KOPT-K1 (cell line): Measurements from ENCODE around the gene TTLL10.

Experiments used
- H3K27ac ChIP-seq: fragments of 200-600 bp; sonication (generic); 2 replicates; pipeline ENCODE4 v1.5.1; 2016; ENCODE audit warnings: antibody characterized with exemption, mild to moderate bottlenecking, low read depth, low read length; ENCODE audit not compliant: poor library complexity, severe bottlenecking
- H3K36me3 ChIP-seq: fragments of 200-600 bp; sonication (generic); 2 replicates; pipeline ENCODE4 v1.5.1; 2017; ENCODE audit warnings: antibody characterized with exemption, mild to moderate bottlenecking, low read length, moderate library complexity; ENCODE audit not compliant: insufficient read depth
- H3K9me3 ChIP-seq: fragments of 200-600 bp; sonication (generic); 2 replicates; pipeline ENCODE4 v1.5.1; 2017; ENCODE audit warnings: antibody characterized with exemption, low read length, mild to moderate bottlenecking; ENCODE audit not compliant: insufficient read depth, poor library complexity, severe bottlenecking

The TTLL10 gene

DNA sequence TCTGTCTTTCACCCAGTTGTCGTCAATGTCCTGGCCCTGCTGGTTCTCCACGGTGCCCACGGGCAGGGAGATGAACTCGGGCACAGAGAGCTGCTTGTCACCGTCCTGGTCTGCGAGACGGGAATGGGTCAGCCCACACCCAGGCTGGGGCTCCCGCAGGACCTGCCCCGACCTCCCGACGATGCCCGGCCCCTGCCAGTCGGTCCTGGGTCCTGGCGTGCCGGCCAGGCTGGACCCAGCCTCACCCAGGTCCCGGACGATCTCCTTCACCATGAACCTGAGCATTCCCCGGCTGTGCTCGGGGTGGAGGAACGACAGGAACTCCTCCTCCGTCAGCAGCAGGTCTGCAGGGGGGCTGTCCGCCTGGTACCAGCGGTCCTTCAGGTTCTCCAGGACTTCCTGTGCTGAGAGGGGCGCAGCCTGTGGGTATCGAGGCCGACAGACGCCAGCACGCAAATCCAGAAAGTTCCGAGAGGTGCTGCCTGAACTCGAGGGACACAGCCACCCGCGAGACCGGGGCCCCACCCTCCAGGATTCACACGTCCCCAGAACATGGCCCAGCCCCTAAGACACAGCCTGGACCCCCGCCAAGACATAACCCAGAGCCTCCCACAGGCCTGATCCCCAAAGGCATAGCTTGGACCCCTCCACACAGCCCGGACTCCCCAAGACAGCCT is 45.0 kb downstream of the TTLL10 start:
- H3K36me3 ChIP-seq, result peaks cover 73% of the 10 kb centered on the region
- H3K27ac ChIP-seq, result no peak overlapping the region

DNA sequence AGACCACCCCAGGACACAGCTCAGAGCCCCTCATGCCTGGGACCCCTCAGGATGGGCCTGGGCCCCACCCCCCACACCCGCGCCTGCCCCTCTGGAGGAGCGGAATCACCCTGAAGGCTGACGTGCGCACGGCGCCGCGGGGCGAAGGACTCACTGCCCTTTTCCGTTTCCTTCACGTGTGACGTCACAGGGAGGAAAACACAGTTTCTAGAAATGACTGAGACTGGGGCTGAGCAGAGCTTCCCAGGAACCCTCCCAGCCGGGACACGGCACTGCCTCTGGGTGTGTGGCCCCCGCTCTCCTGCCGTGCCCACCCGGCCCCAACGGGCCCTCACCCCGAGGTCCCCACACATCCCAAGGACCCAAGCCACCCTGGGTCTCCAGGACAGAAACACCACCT is 45.7 kb downstream of the TTLL10 start:
- Histone ChIP-seq H3K9me3 (no peaks in the 10 kb centered on the region), H3K27ac (no peak overlapping the region), H3K36me3 (peaks cover 80% of the 10 kb centered on the region)

More for the DNA sequence above, 45.0 kb downstream of the TTLL10 start:
- no peaks in the 10 kb centered on the region for H3K9me3 ChIP-seq

- Histone ChIP-seq H3K9me3 (no peaks in the 10 kb centered on the region), H3K27ac (no peak overlapping the region), H3K36me3 (peaks cover 88% of the 10 kb centered on the region)
These were observed 46.5 kb downstream of the TTLL10 start for GRCh38 chr1:1220197-1220596.

DNA sequence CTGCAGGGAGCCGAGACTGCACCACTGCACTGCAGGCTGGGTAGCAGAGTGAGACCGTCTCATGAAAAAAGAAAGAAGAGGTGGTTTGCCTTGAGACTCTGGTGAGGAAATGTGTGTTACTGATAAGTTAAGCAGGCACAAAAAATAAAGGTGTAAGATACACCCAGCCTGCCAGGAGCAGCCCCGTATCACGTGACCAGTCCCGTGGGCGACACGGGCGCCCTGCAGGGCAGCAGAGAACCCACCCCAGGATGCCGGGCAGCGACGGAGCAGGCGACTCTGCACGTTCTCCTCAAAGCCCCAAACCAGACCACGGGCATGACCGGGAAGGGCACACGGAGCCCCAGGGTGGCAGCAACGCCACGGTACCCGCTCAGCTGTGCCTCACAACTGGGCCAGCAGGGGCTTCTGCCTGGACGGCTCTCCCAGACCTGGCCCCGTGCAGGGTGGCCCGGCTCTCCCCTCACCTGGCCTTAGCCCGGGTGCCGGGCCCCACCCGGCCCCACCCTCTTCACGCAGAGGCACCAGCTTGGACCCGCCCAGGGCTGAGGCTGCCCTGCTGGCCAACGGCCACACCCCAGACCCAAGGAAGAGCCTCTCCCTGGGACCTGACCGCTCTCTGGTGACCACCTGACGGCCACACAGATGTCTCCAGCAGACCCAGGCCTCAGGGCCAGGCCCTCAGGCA is 48.4 kb downstream of the TTLL10 start:
- Histone ChIP-seq H3K9me3 (no peaks in the 10 kb centered on the region), H3K27ac (no peak overlapping the region), H3K36me3 (peaks cover 97% of the 10 kb centered on the region)

GRCh38 chr1:1222575-1223225 is 49.0 kb downstream of the TTLL10 start:
- Histone ChIP-seq H3K27ac (no peak overlapping the region), H3K36me3 (peaks cover 95% of the 10 kb centered on the region), H3K9me3 (no peaks in the 10 kb centered on the region)

DNA sequence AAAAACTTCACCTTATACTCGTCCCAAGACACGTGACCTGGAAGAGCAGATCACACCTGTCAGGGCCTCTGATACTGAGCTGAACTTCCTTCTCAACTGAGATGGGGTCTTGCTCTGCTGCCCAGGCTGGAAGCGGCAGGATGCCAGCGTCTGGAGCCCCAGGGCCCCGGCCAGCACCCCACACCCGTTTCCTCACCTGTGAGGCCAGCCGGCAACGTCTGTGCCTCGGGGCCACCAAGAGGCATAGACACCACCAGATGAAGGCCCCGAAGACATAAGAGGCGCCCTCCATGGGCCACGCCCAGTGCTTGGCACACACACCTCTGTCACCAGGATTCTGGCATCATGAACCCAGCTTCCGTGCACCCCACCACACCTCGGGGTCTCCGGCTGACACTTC is 49.6 kb downstream of the TTLL10 start:
- Histone ChIP-seq H3K9me3 (no peaks in the 10 kb centered on the region), H3K27ac (no peak overlapping the region), H3K36me3 (peaks cover 95% of the 10 kb centered on the region)

- Histone ChIP-seq H3K9me3 (no peaks in the 10 kb centered on the region), H3K27ac (no peak overlapping the region), H3K36me3 (peaks cover 95% of the 10 kb centered on the region)
These were observed 50.2 kb downstream of the TTLL10 start for GRCh38 chr1:1223891-1224290.

GRCh38 chr1:1225238-1225845 is 51.7 kb downstream of the TTLL10 start:
- Histone ChIP-seq H3K9me3 (no peaks in the 10 kb centered on the region), H3K36me3 (peaks cover 86% of the 10 kb centered on the region), H3K27ac (no peak overlapping the region)

- H3K36me3 ChIP-seq, result peaks cover 80% of the 10 kb centered on the region
- H3K27ac ChIP-seq, result no peak overlapping the region
- H3K9me3 ChIP-seq, result no peaks in the 10 kb centered on the region
These were observed 52.2 kb downstream of the TTLL10 start for GRCh38 chr1:1225913-1226312.

DNA sequence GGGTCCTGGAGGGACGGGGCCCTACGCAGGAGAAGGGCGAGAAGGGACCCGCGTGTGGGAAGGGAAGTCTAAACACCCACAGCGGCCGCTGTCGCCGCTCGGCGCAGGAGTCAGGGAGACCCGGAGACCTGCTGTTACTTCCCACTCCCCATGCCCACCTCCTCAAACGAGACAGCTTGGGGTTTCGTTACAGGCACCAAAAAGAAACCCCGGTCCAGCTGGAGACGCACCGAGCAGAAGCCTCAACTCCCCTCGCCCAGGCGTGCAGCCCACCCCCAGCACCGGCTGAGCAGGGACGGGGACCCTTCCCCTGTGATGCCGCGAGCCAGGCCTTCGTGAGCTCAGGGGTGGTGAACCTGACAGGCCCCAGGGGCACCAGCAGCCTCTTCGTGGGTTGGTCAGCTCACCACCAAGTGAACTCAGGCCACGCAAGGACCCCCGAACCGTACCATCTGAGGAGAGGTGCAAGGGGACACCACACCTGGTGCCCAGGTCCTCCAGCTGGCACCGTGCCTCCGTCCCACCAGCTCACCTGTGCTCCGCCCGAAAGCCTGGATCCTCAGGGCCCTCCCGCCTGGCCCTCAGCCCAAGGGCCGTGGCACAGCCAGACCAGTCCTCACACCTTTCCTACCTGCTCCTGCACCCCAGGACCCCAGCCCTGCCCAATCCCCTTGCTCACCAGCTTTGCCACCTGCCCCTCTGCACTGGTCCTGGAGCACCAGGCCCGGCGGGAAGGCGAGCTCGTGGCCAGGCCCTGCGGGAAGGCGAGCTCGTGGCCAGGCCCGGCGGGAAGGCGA is 53.1 kb downstream of the TTLL10 start:
- Histone ChIP-seq H3K36me3 (peaks cover 73% of the 10 kb centered on the region), H3K9me3 (no peaks in the 10 kb centered on the region), H3K27ac (no peak overlapping the region)

GRCh38 chr1:1227386-1227785 is 53.7 kb downstream of the TTLL10 start:
- H3K27ac ChIP-seq, result no peak overlapping the region
- no peaks in the 10 kb centered on the region for H3K9me3 ChIP-seq
- H3K36me3 ChIP-seq, result peaks cover 66% of the 10 kb centered on the region; the same call in 1 of the 2 replicates

DNA sequence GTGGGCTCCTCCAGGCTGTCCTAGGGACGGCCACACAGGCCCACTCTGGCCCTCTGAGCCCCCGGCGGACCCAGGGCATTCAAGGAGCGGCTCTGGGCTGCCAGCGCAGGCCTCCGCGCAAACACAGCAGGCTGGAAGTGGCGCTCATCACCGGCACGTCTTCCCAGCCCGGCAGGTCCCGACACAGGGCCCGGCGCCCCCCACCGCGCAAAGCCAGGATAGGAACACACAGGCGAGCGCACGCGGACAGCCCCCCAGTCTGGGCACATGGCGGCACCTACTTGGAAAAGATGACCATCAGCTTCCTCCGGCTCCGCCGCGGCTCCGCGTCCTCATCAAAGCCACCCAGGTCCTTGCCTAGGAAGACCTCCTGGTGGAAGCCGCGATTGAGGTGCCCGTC is 54.5 kb downstream of the TTLL10 start:
- H3K27ac ChIP-seq, result no peak overlapping the region

DNA sequence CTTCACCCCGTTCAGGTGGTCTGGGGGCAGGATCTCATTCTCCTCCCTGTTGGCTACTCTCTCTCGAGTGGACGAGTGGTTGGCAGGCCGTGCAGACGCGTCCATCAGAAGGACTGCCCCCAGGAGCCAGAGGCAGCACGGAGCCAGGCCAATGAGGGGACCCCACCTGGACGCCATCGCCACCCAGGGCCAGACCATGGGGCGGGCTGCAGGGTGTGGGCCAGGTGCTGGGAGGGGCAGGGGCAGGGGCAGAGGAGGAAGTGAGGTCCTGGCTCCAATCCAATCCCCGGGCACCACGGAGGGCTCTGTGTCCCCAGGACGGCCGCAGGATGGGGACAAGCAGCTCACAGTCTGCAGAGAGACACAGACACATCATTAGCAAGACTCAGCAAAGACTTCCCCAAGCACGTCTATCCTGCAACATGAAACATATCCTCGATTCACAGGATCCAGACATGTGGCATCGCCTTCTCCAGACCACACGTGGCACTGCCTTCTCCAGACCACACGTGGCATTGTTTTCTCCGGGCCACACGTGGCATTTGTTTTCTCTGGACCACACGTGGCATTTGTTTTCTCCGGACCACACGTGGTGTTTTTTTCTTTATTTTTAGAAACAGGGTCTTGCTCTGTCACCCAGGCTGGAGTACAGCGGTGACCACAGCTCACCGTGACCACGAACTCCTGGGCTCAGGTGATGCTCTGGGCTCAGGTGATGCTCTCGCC is 55.1 kb downstream of the TTLL10 start:
- Histone ChIP-seq H3K9me3 (no peaks in the 10 kb centered on the region), H3K27ac (no peak overlapping the region), H3K36me3 (peaks cover 54% of the 10 kb centered on the region; the same call in 1 of the 2 replicates)

More for the DNA sequence above, 54.5 kb downstream of the TTLL10 start:
- peaks cover 58% of the 10 kb centered on the region; the same call in 1 of the 2 replicates for H3K36me3 ChIP-seq
- no peaks in the 10 kb centered on the region for H3K9me3 ChIP-seq

- no peaks in the 10 kb centered on the region for H3K9me3 ChIP-seq
- H3K27ac ChIP-seq, result no peak overlapping the region
- H3K36me3 ChIP-seq, result peaks cover 51% of the 10 kb centered on the region; the same call in 1 of the 2 replicates
These were observed 56.1 kb downstream of the TTLL10 start for GRCh38 chr1:1229770-1230169.
